Limb (tissue), 2 donors: ENCODE data around the gene MTERF2.

Source experiments
- DNase-seq, 2 donors: peaks; one replicate each; pipeline ENCODE4 v3.0.0-alpha.2; 2016; ENCODE audit errors: extremely low spot score in 2 of 2

Gene MTERF2

DNA sequence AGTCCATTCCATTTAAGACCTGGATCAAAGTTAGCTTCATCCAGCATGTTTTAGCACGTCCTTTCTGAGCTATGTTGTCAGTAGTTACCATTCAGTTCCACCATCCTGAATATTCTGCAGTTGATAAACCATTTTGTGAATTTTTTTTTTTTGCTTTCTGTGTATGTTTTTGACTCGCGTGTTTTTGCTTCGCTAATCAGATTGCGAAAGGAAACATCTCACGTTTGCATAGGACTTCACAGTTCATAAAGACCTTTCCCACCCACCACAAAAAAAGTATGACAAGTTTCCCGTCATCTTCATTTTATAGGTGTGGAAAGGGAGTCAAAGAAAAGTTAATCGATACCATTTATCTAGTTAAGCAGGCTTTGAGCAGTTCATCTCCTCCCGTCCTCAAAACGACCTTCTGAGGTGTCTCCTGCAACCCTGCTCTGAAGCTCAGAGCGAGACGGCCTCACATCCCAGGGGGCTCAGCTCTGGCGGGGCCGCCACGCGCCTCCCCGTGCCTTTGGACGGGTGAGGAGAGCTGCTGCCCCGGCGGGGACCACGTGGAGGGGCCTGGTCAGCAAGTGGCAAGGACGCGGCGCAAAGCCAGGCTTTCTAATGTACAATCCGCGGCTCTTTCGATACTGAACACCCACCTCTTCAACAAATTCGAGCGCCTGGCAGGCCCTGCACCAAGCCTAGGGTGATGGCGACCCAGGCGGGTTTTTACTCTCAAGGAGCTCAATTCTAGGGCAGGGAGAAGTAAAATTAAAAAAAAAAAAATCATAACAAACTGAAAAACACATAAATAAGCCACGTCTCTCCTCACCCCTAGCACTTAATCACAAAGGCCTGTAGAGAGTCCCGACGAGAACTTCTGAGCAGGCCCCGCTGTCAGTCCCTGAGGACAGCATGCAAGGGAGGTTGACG lies 32.2 kb downstream of the MTERF2 start:
- peak in 1 of 2 donors; percentile 67 for DNase-seq

GRCh38 chr12:106953352-106954250 lies 33.3 kb downstream of the MTERF2 start:
- DNase-seq = no peak

DNA sequence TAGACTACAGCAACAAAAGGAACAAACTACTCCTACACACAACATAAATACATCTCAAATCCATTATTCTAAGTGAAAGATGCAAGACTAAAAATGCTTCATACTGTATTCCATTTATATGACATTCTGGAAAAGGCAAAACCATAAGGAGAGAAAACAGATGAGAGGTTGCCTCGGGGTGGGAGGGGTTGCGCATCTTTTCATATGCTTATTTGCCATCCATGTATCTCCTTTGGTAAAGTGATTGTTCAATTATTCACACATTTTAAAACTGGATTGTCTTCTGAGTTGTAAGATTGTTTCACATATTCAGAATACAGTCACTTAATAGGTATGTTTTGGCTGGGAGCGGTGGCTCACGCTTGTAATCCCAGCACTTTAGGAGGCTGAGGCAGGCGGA lies 36.4 kb downstream of the MTERF2 start:
- DNase-seq = no peak

DNA sequence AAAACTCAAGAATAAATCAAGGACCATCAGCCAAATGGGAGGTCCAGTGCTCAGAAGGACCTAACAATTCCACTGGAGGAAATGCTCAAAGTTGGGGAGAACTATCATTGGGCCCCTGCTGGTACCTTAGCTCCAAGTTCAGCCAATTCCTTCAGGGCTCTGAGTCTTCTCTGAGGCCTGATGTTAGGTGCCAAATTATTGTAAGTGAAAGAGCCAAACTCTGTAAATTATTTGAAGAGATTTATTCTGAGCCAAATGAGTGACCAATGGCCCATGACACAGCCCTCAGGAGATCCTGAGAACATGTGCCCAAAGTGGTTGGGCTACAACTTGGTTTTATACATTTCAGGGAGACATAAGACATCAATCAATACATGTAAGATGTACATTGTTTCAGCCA lies 39.5 kb downstream of the MTERF2 start:
- DNase-seq = no peak

DNA sequence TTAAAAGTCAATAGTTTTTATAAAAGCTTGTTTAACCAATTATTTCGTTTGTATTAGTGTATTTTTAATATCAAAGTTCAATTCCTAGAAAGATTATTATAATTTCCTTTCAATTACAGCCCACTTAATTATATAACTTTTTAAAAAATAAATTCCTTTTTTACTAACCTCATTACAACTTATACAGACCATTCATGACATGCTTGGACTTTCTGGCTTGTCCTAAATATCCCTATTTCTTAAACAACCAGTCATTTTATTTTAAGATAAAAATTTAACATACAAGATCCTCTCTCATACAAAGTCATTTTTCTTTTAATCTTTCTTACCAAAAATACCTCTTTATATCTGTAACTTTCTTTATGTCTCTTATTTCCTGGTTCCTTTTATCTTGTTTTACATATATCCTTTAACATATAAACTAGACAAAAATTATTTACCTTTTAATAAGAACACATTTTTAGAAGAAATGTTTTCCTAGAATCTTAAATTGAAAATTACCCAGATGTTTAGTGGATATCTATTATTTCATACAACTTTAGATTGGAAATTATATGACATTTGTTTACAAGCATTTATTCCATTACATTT lies 41.6 kb downstream of the MTERF2 start:
- no peak for DNase-seq

- no peak for DNase-seq
Measured at GRCh38 chr12:106942775-106943174, 44.2 kb downstream of the MTERF2 start.

GRCh38 chr12:106941481-106942156 lies 45.3 kb downstream of the MTERF2 start:
- no peak for DNase-seq

GRCh38 chr12:106934277-106934676 lies 52.7 kb downstream of the MTERF2 start:
- DNase-seq = no peak
